HEK293 (cell line): Measurements from ENCODE around the gene GTPBP1.

Source experiments
- CTCF ChIA-PET: fragments of 350-600 bp; formaldehyde crosslinking; extraction: SDS; loops from one replicate; lab custom pipeline; 2021; ENCODE audit warnings: antibody characterized with exemption; lab: Yijun Ruan, JAX
- POLR2A ChIA-PET: fragments of 300-600 bp; formaldehyde crosslinking; extraction: SDS; loops from one replicate; lab custom pipeline; 2020; ENCODE audit warnings: antibody characterized with exemption, inconsistent platforms; lab: Yijun Ruan, JAX
- H3K27ac ChIP-seq: fragments of 200-500 bp; sonication (Bioruptor generic); 2 replicates; pipeline ENCODE4 v1.5.1; 2014; ENCODE audit warnings: low read depth, low read length, control low read depth, inconsistent platforms; ENCODE audit errors: extremely low read depth
- H3K36me3 ChIP-seq, 2 experiments: fragments of 200-500 bp in 1 of 2; sonication (Bioruptor generic) in 1 of 2; 1 replicate in 1 of 2; 2 replicates in 1 of 2; pipeline ENCODE4 v1.5.1; 2014 to 2017; ENCODE audit warnings: inconsistent platforms in 2 of 2, low read length in 2 of 2; ENCODE audit not compliant: control insufficient read depth in 2 of 2, insufficient read depth in 1 of 2
- H3K4me1 ChIP-seq: fragments of 200-500 bp; sonication (Bioruptor generic); 2 replicates; pipeline ENCODE4 v1.5.1; 2014; ENCODE audit warnings: mild to moderate bottlenecking, low read length, inconsistent platforms; ENCODE audit not compliant: control insufficient read depth, insufficient read depth
- H3K4me3 ChIP-seq: 2 replicates; pipeline ENCODE4 v1.5.1; 2011; ENCODE audit warnings: low read depth, mild to moderate bottlenecking, control low read depth, low read length, moderate library complexity
- H3K9me3 ChIP-seq: fragments of 200-500 bp; sonication (Bioruptor generic); 2 replicates; pipeline ENCODE4 v1.5.1; 2014; ENCODE audit warnings: low read depth, low read length, inconsistent platforms; ENCODE audit not compliant: control insufficient read depth, insufficient read depth
- EGR2 ChIP-seq: fragments of 450-650 bp; formaldehyde crosslinking; IDR thresholded peaks from 2 replicates; pipeline ENCODE4 v1.5.1; 2016; ENCODE audit warnings: low read depth, missing biosample characterization, missing genetic modification characterization
- PRDM10 ChIP-seq: fragments of 450-650 bp; formaldehyde crosslinking; IDR thresholded peaks from 2 replicates; pipeline ENCODE4 v1.5.1; 2016; ENCODE audit warnings: missing biosample characterization, missing genetic modification characterization
- RBAK ChIP-seq: fragments of 450-650 bp; formaldehyde crosslinking; IDR thresholded peaks from 2 replicates; pipeline ENCODE4 v1.5.1; 2016; ENCODE audit warnings: missing biosample characterization, missing genetic modification characterization
- ZBTB20 ChIP-seq: fragments of 450-650 bp; formaldehyde crosslinking; IDR thresholded peaks from 2 replicates; pipeline ENCODE4 v1.5.1; 2016; ENCODE audit warnings: missing biosample characterization, missing genetic modification characterization
- ZEB2 ChIP-seq: fragments of 450-650 bp; formaldehyde crosslinking; IDR thresholded peaks from 2 replicates; pipeline ENCODE4 v1.5.1; 2016; ENCODE audit warnings: missing biosample characterization, missing genetic modification characterization
- ZFP41 ChIP-seq: fragments of 450-650 bp; formaldehyde crosslinking; IDR thresholded peaks from 2 replicates; pipeline ENCODE4 v1.5.1; 2016; ENCODE audit warnings: missing biosample characterization, missing genetic modification characterization, borderline replicate concordance
- ZNF169 ChIP-seq: fragments of 450-650 bp; formaldehyde crosslinking; IDR thresholded peaks from 2 replicates; pipeline ENCODE4 v1.5.1; 2016; ENCODE audit warnings: missing biosample characterization, missing genetic modification characterization
- ZNF26 ChIP-seq: fragments of 450-650 bp; formaldehyde crosslinking; IDR thresholded peaks from 2 replicates; pipeline ENCODE4 v1.5.1; 2016; ENCODE audit warnings: missing biosample characterization, missing genetic modification characterization
- ZNF302 ChIP-seq: fragments of 450-650 bp; formaldehyde crosslinking; IDR thresholded peaks from 2 replicates; pipeline ENCODE4 v1.5.1; 2016; ENCODE audit warnings: missing biosample characterization, missing genetic modification characterization, low read depth
- ZNF324 ChIP-seq: fragments of 450-650 bp; formaldehyde crosslinking; IDR thresholded peaks from 2 replicates; pipeline ENCODE4 v1.5.1; 2016; ENCODE audit warnings: missing biosample characterization, missing genetic modification characterization
- ZNF423 ChIP-seq: fragments of 450-650 bp; formaldehyde crosslinking; IDR thresholded peaks from 2 replicates; pipeline ENCODE4 v1.5.1; 2016; ENCODE audit warnings: missing biosample characterization, missing genetic modification characterization
- ZNF610 ChIP-seq: fragments of 450-650 bp; formaldehyde crosslinking; IDR thresholded peaks from 2 replicates; pipeline ENCODE4 v1.5.1; 2016; ENCODE audit warnings: missing biosample characterization, missing genetic modification characterization, borderline replicate concordance
- ZNF629 ChIP-seq: fragments of 450-650 bp; formaldehyde crosslinking; IDR thresholded peaks from 2 replicates; pipeline ENCODE4 v1.5.1; 2017; ENCODE audit warnings: missing biosample characterization, missing genetic modification characterization
- ZNF843 ChIP-seq: fragments of 450-650 bp; formaldehyde crosslinking; IDR thresholded peaks from 2 replicates; pipeline ENCODE4 v1.5.1; 2016; ENCODE audit warnings: missing biosample characterization, missing genetic modification characterization
- ZSCAN23 ChIP-seq: fragments of 450-650 bp; formaldehyde crosslinking; IDR thresholded peaks from 2 replicates; pipeline ENCODE4 v1.5.1; 2016; ENCODE audit warnings: missing biosample characterization, missing genetic modification characterization
- ZSCAN30 ChIP-seq: fragments of 450-650 bp; IDR thresholded peaks from 2 replicates; pipeline ENCODE4 v1.5.1; 2018; ENCODE audit warnings: missing biosample characterization, mild to moderate bottlenecking, missing genetic modification characterization, moderate library complexity
- TF ChIP-seq, protein P1 (sequence below): fragments of 450-650 bp; formaldehyde crosslinking; IDR thresholded peaks from 2 replicates; pipeline ENCODE4 v1.5.1; 2016; ENCODE audit warnings: missing biosample characterization, missing genetic modification characterization
- TF ChIP-seq, protein P2 (sequence below): fragments of 450-650 bp; formaldehyde crosslinking; IDR thresholded peaks from 2 replicates; pipeline ENCODE4 v1.5.1; 2017; ENCODE audit warnings: missing biosample characterization, missing genetic modification characterization

GTPBP1 gene

DNA sequence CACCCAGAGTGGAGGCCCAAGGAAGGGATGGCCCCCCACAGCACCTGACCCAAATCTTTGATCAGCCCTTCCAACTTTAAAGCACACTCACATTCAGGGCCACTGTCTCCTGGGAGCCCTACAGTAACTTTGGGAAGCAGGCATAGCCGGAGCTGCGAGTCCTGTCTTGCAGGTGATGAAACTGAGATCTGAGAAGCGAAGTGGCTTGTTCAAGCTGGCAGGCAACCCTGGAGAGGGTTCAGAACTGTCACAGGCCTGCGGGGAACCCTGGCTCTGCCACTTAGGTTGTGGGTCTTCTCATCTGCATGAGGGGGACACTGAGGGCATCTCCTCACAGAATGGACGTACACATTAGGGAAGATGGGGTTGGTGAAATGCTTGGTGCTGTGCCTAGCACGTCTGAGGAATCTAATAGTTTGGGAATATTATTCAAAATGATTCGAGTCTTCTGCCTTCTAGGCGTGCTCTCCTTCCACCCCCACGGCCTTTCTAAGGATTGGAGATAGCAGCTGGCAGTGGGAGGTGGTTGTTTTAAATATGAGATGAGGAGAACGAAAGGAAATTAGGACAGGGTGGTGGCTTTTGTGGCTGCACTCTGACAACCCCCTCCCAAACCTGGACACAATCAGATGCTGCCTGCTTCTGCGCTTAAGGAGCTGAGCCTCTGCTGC is 68.9 kb downstream of the GTPBP1 start:
- Histone ChIP-seq H3K4me3 (no peak overlapping the region), H3K27ac (no peak overlapping the region), H3K9me3 (no peaks in the 10 kb centered on the region), H3K4me1 (no peaks in the 10 kb centered on the region), H3K36me3 (peaks cover 0 to 6% of the 10 kb centered on the region in 2 experiments; a peak in 1 of 3 replicates)
- TF ChIP-seq EGR2 (peak; percentile 69), ZNF629 (tag by site-specific recombination) (no peak), PRDM10 (peak; percentile 97)
- ChIA-PET CTCF (interaction anchor here (0.9 kb wide), 1 partner anchor 95 kb away, joined by 3 read pairs; no protein-coding TSS in a partner anchor), POLR2A (no interaction called here)

DNA sequence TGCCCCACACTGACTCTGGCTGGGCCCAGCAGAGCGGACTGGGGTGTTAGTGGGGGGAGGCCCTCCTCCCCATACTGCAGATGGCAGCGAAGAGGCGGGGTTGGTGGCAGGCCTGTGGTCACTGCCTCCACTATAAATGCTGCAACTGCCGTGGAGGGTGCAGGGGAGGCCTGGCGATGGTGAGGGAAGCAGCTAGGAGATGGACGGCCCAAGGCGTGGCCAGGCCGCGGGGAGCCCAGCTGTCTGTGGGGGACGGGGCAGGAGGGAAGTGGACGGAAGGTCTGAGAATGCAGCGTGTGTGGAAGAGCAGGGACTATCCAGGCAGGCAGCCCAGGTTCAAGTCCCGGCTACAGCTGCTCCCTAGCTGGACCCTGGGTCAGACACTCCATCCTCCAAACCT is 69.9 kb downstream of the GTPBP1 start:
- H3K4me3 ChIP-seq, result no peak overlapping the region

More for the DNA sequence above, 69.9 kb downstream of the GTPBP1 start:
- TF ChIP-seq ZBTB20 (tag by site-specific recombination), result no peak
- TF ChIP-seq ZFP41 (tag by site-specific recombination), result no peak
- no peak for TF ChIP-seq ZSCAN23 (tag by site-specific recombination)
- TF ChIP-seq RBAK, result no peak
- TF ChIP-seq ZSCAN30 (tag by site-specific recombination), result no peak
- TF ChIP-seq, protein P1, sequence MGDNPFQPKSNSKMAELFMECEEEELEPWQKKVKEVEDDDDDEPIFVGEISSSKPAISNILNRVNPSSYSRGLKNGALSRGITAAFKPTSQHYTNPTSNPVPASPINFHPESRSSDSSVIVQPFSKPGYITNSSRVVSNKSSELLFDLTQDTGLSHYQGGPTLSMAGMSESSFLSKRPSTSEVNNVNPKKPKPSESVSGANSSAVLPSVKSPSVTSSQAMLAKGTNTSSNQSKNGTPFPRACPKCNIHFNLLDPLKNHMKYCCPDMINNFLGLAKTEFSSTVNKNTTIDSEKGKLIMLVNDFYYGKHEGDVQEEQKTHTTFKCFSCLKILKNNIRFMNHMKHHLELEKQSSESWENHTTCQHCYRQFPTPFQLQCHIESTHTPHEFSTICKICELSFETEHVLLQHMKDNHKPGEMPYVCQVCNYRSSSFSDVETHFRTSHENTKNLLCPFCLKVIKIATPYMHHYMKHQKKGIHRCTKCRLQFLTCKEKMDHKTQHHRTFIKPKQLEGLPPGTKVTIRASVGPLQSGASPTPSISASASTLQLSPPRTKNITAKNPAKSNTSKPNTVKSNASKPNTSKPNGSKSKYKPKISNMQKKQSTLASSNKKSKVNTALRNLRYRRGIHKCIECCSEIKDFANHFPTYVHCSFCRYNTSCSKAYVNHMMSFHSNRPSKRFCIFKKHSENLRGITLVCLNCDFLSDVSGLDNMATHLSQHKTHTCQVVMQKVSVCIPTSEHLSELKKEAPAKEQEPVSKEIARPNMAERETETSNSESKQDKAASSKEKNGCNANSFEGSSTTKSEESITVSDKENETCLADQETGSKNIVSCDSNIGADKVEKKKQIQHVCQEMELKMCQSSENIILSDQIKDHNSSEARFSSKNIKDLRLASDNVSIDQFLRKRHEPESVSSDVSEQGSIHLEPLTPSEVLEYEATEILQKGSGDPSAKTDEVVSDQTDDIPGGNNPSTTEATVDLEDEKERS (tag by site-specific recombination), result no peak
- TF ChIP-seq ZNF843 (tag by site-specific recombination), result no peak
- TF ChIP-seq ZNF610, result no peak
- TF ChIP-seq ZEB2, result no peak
- TF ChIP-seq EGR2, result no peak
- TF ChIP-seq ZNF324 (tag by site-specific recombination), result no peak
- TF ChIP-seq ZNF26, result no peak
- TF ChIP-seq, protein P2, sequence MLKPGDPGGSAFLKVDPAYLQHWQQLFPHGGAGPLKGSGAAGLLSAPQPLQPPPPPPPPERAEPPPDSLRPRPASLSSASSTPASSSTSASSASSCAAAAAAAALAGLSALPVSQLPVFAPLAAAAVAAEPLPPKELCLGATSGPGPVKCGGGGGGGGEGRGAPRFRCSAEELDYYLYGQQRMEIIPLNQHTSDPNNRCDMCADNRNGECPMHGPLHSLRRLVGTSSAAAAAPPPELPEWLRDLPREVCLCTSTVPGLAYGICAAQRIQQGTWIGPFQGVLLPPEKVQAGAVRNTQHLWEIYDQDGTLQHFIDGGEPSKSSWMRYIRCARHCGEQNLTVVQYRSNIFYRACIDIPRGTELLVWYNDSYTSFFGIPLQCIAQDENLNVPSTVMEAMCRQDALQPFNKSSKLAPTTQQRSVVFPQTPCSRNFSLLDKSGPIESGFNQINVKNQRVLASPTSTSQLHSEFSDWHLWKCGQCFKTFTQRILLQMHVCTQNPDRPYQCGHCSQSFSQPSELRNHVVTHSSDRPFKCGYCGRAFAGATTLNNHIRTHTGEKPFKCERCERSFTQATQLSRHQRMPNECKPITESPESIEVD (tag by site-specific recombination), result no peak
- no peak for TF ChIP-seq ZNF423
- no peak for TF ChIP-seq ZNF169 (tag by site-specific recombination)
- TF ChIP-seq ZNF302 (tag by site-specific recombination), result no peak
- POLR2A ChIA-PET, result no interaction called here
- peaks cover 0 to 14% of the 10 kb centered on the region in 2 experiments; a peak in 1 of 3 replicates for H3K36me3 ChIP-seq
- no peaks in the 10 kb centered on the region for H3K9me3 ChIP-seq
- H3K27ac ChIP-seq, result no peak overlapping the region
- CTCF ChIA-PET, result interaction anchor here (1.2 to 3.6 kb wide), 2 partner anchors 10 to 94 kb away, joined by 3 to 23 read pairs; no protein-coding TSS in a partner anchor
- H3K4me1 ChIP-seq, result no peaks in the 10 kb centered on the region
